GM18870 (cell line): ENCODE measurements around the gene COCH.

Experiments used
- ATAC-seq: cut with Tn5 transposase; IDR thresholded peaks from one replicate; pipeline ENCODE4 v1.9.1; 2021; ENCODE audit warnings: moderate library complexity; ENCODE audit not compliant: unreplicated experiment

The COCH gene

DNA sequence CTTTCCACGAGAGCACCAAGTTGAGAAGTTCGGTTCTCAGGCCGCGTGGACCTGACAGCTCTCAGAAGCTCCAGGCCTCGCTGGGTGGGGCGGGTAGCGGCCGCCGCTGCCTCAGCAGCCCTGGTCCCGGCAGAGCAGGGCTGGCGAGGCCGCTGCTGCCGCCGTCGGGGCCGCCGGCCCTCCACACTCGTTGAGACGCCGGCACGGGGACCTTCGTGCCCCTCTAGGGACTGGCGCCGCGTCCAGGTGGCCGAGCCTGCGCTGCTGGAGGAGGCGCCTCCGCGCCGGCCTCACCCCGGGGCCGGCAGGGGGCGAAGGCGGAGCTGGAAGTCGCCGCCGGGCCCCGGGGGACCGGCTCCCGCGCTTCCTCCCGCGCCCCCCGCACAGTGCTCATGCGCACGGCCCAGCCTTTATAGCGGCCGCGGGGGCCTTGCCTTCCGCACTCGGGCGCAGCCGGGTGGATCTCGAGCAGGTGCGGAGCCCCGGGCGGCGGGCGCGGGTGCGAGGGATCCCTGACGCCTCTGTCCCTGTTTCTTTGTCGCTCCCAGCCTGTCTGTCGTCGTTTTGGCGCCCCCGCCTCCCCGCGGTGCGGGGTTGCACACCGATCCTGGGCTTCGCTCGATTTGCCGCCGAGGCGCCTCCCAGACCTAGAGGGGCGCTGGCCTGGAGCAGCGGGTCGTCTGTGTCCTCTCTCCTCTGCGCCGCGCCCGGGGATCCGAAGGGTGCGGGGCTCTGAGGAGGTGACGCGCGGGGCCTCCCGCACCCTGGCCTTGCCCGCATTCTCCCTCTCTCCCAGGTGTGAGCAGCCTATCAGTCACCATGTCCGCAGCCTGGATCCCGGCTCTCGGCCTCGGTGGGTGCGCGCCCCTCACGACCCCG is at the start of gene COCH:
Gene COCH, plus strand, starts transcription at position 440 of the 879 bp plus-strand sequence. Its CDS starts 380 bp downstream, at position 820.
- ATAC-seq, result peak; percentile 34

DNA sequence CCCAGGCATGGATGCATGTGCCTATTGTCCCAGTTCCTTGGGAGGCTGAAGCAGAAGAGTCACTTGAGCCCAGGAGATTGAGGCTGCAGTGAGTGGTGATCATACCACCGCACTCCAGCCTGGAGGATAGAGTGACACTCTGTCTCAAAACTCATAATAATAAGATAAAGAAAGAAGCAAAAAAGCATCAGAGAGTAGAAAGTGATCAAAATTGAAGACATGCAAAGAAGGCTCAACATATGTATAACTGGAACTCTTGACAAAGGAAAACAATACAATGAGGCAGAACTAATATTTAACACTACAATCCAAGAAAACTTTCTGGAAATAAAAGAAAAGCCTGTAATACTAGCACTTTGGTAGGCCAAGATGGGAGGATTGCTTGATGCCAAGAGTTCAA is 48.3 kb upstream of the COCH start:
- ATAC-seq, result no peak

DNA sequence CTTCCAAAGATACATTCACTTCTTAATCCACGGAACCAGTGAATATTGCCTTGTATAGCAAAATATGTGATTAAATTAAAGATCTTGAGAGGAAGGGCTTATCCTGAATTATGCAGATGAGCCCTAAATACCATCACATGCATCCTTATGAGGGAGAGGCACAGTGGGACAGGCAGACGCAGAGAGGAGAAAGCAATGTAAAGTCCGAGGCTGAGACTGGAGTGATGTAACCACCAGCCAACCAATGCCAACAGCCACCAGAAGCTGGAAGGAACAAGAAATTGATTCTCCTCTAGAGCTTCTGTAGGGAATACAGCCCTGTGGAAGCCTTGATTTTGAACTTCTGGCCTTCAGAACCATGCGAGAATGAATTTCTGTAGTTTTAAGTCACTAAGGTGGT is 44.5 kb upstream of the COCH start:
- no peak for ATAC-seq

DNA sequence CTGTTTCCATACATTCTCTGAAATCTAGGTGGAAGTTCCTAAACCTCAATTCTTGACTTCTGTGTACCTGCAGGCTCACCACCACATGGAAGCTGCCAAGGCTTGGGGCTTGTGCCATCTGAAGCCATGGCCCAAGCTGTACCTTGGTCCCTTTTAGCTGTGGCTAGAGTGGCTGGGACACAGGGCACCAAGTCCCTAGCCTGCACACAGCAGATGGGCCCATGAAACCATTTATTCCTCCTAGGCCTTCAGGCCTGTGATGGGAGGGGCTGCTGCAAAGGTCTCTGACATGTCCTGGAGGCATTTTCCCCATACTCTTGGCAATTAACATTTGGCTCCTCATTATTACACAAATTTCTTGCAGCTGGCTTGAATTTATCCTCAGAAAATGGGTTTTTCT is 40.0 kb upstream of the COCH start:
- ATAC-seq, result no peak

DNA sequence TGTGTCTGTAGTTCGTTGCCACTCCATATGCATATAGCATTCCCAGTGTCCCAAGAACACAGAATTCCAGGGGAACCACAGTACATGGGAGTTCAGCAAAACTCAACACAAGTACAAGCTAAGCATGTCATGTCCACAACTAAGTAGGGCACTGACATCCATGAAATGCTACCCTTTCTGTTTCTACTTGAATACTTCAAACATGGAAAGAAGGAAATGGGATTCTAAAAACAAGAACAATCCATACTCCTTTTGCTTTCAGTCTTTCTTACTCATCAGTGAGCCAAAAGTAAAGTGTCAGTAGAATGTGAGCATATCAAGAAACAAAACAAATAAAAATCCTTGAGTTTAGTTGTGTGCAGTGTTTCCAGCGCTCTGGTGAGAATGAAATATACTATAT is 36.0 kb upstream of the COCH start:
- ATAC-seq, result no peak

DNA sequence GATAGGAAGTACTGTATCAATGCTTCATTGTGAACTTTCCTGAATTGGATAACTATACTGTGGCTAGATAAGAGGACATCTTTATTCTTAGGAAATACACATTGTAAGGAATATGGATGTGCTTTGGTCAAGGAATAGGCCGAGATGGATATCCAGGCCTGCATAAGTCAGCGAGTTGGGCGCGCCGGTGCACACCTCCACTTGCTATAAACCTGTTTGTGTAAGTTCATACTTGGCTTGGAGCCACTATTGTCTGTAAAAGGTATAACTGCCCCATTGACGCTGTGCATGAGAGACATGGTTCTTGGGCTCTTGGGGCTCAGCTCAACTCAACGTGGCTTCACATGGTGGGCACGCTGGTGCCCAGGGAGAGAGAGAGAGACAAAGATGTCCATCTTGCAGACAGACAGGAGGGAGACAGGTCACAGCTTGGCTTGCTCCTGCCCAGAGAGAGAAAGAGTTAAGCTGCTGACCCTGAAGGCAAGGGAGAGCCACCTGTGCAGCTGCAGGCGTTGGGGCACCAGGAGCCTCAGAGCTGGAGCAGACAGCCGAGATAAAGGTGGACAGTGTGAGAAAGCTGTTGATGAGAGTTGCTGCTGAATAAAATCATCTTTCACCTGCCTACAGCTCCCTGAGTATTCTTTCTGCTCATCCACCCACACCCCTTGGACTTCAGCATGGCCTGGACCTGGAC is 34.1 kb upstream of the COCH start:
- no peak for ATAC-seq

DNA sequence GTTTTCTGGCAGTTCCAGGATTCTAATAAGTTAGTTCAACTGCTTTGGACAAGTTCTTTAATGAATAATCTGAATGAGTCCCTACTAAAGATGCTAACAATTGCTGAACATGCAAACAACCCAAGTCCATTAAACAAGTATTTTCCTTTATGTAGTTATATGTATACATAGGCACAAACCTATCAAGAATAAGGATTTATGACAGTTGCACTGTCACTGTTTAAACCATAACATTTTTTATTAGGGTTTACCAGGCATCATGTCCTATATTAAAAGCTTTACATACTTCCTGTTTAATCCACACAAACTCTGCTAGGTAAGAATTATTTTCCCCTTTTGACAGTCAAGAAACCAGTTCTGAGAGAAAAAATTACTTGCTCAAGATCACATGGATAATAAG is 31.9 kb upstream of the COCH start:
- no peak for ATAC-seq

DNA sequence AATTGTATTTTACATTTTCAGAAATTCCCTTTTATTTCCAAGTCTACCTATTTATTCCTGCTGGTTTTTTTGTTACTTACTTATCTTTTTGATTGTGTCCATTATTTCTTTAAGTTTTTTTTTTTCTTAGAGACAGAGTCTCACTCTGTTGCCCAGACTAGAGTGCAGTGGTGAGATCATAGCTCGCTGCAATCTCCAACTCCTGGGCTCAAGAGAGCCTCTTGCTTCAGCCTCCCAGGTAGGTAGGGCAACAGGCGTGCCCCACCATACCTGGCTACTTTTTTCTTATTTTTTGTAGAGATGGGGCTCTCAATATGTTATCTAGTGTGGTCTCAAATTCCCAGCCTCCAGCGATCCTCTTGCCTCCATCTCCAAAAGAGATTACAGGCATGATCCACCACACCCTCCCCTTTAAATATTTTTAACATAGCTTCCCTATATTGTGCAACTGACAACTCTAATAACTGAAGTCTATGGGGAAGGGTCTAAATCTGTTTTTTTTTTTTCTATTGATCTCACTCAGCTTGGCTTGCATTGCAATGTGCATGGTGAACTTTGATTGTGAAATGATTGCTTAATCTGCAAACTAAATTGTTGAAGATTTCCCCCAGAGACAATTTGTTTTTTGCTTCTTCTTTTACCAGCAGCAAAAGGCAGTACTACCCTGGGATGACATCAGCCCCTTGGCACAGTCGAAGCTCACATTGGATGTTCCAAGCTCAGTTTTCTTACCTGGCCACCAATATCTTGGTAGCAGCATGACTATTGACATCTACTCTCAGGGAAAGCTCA is 25.7 kb upstream of the COCH start:
- ATAC-seq, result no peak

DNA sequence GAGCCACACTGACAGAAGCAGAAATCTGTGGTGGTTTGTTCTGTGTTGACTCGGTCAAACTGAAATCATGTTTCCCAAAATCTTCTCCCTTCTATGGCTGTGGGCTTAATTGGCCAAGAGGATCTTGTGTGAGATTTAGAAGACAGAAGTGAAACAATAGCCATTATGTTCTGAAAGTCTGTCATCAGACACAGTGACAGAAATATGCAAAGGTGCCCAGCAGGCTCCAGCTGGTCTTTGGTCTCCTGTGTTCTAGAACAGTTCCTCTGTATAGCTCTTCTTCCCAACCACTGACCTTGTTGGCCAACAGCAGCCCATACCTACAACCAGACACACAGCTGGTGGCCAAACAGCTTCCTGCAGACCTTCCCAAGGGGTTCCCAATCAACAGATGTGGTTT is 25.0 kb upstream of the COCH start:
- peak; percentile 94 for ATAC-seq

DNA sequence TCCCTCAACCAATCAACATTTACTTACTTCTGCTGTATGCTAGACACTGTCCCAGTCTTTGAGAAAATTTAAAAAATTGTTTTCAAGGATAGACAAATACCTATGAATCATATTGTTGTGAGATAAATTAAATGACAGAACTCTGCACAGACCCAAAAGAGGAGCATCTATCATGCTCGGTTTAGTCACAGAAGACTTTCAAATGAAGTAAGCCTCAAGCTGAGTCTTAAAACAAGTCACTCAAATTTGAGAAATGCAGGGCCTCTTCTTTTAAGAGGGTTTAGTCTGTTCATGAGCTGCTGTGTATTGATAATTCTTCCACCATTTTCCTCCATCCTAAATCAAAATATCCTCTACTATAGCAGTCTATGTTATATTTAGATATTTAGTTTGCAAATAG is 24.4 kb upstream of the COCH start:
- no peak for ATAC-seq

DNA sequence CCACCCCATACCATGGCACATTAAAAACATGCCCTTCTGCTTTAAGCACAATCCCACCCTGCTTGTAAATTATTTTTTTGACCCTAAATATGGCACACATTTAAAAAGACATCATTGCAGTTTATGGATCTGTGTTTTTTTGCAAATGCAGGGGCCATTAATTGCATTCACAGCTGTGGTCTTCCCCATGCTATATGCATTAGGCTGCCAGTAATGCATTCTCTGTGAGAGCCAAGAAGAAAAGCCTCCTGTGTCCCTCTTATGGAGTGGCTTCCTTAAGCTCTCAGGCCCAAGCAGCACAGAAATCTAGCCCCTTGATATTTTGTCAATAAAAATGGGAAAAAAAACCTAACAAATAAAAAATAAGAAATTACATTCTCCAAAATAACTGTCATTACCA is 20.4 kb upstream of the COCH start:
- ATAC-seq, result no peak

DNA sequence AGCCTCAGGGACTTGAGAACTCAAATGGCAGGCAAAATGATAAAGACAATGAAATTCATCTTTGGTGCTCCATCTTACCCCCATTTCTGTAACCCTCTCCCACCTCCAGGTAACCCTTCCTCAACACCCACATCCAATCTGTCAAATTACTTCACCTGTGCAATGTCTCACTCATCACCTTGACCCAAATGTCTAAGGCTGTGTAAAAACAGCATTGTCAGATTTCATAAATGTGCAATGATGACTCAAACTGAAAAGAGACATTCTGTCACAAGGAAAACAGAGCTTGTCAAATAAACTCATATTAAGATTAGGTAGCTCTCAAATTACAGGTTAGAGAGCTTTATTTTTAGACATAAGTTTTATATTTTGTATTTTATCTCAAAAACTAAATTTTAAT is 19.9 kb upstream of the COCH start:
- ATAC-seq, result peak; percentile 52

DNA sequence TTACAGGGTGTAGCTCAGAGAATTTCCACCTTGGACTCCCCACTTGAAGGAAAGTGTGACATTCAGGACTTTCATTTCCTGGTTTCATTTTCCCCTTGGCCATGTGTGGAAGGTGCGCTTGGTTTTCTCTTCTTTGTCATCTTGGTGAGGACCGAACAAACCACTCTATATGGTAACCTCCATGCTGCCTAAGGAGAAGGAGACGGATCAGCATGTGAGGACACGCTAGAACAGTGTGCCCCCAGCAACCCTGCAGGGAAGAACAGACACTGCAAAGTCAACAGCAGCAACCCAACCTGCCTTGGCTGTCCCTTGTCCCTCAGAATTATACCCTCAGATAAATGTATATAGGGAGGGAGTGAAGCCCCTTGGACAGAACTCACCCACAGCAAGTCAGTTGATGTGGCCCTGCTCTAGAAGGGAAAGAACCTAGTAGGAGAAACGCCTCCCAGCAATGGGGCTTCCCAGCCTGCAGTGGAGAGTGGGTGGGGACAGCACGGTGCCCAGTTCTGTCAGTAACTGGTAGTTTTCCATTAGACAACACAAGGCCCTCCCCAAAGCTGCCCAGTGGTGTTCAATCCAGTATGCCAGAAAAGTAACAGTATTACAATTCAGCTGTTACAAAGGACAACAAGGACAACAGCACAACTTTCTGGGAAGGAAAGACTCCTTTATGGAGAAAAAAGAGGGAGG is 18.9 kb upstream of the COCH start:
- peak; percentile 57 for ATAC-seq

DNA sequence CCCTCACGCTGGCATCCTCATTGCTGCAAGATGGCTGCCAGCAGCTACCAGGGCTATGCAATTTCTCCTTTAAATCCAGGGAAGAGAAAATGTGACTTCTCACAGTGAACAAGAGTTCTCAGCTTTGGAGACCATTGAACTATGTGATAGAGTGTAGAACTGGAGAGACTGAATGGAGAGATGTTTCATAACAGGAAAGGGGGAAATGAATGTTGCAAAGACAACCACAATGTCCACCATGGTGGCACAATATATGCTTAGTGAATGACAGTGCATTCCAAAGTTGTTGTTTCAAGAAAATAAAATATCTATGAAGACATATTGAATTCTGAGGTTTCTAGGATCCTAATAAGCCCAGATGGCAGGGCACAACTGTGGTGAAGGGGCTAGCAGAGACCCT is 13.2 kb upstream of the COCH start:
- ATAC-seq, result no peak

DNA sequence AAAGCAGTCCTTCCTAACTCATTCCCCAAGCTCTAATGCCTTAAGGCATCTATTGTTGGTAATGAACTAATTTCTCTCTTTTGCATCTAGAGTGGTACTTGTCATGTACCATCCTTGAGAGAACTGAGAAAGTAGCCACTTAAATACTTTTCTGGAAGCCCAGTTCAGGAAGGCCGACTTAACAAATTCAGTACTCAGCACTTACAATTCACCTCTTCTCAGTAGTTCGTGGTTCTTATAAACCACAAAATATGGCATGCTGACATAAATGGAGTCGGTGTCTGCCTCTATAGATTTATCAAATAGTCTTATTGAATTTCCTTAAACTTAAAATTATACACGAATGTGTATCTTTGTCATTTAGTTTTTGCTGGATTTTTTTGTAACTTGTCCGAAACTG is 9.4 kb upstream of the COCH start:
- ATAC-seq, result no peak

DNA sequence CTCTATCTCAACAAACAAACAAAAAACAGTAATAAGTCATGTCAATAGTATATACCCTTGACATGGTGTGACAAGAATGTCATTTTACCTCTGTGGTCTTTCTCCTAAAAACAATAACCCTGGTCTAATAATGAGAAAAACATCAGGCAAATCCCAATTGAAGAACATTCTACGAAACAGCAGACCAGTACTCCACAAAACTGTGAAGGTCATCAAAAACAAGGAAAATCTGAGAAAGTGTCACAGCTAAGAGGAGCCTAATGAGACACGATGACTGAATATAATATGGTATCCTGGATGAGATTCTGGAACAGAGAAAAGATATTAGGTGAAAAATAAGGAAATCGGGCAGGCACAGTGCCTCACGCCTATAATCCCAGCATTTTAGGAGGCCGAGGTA is 5.6 kb upstream of the COCH start:
- ATAC-seq, result no peak

DNA sequence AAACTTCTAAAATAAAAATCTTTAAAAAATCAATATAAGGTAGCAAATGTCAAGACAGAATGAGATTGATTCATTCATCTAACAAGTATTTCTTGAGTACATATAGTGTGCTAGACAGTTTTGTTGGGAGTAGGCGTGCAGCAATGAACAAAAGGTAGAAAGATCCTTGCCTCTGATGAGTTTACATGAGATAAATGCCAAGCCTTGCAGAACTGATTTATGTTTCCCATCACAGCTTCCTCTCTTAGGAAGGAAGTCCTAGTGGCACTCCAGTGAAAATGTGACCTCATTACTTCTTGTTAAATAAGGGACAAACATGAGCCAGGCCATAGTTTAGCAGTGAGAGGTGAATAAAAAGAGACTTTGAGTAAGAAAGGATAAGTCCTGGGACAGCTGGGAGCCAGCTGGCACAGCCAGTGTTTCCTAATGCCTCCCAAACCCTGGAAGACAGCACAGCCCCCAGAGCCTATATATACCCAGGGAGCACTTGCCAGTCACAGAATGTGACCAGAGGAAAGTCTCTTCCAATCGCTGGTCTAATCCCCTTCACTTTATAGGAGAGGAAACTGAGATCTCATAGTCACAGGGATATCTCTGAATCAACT is 4.7 kb upstream of the COCH start:
- no peak for ATAC-seq

DNA sequence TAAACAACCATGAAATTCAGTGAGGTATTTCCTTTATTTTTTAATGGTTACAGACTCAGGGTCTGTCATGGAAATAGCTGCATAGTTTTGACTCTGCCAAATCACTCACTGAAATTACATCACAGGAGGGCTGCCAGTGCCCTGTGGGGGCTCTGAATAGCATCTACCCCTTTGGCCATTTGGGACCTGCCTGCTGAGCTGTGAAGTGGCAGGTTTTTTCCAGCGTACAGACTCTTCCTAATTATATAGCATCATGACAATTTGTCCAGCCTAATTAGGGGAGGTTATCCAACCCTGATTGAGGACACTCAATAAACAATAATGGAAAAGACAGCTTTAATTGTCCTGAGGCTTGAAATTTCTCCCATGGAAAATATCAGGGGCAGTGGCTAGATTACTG is 1.8 kb upstream of the COCH start:
- no peak for ATAC-seq

DNA sequence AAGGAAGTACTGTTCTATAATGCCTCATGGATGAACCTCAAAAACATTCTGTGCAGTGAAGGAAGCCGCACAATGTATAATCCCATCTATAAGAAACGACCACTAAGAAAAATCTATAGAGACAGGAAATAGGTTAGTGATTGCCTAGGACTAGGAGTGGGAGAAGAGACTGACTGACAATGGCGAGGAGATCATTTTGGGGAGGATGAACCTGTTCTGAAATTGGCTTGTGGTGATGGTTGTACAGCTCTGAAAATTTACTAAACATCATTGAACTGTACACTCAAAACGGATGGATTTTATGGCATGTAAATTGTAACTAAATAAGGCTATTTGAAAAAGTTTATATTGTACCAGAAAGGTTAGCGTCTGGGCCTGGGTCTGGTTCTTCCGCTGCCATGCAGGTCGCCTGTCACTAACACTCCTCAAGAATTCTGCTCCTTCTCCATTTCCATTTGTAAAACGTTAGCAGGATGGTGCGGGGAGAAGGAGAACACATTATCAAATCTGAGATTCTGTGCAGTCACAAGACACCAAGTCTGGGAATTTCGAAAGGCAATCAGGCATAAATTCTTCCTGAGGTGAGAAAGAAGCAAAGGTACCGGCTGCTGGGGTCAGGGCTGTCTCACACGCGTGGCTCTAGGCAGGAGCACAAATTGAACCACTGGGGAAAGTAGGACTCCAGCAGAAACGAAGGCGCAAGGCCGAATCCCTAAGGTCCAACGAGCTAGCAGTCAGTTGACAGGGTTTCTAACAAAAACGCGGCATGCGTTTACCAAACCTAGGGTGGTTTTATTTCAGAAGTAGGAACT is 845 bp upstream of the COCH start:
- ATAC-seq, result no peak
